OCI-M2 (cell line): Measurements from ENCODE around the gene CYP26A1.

Experiments used
- DNase-seq: peaks from one replicate; lab custom pipeline; 2025; ENCODE audit not compliant: unreplicated experiment; lab: John Stamatoyannopoulos, UW

The CYP26A1 gene

DNA sequence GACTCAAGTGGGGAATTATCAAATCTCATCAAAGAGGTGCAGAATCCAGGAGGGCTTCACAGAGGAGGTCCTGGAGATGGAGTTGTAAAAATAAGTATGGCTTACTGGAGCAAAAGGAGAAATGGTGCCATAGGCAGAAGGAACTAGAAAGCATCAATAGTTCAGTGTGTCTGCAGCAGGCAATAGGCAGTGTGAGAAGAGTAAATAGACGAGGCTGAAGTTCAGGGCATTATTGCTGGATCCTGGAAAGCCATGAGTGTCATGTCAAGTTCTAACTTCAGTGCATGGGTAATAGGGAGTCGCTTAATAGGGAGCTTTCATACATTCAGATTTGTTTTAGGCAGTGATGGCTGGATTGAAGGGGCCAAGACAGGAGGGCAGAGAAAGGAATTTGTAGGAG lies 39.3 kb downstream of the CYP26A1 start:
- DNase-seq = no peak

DNA sequence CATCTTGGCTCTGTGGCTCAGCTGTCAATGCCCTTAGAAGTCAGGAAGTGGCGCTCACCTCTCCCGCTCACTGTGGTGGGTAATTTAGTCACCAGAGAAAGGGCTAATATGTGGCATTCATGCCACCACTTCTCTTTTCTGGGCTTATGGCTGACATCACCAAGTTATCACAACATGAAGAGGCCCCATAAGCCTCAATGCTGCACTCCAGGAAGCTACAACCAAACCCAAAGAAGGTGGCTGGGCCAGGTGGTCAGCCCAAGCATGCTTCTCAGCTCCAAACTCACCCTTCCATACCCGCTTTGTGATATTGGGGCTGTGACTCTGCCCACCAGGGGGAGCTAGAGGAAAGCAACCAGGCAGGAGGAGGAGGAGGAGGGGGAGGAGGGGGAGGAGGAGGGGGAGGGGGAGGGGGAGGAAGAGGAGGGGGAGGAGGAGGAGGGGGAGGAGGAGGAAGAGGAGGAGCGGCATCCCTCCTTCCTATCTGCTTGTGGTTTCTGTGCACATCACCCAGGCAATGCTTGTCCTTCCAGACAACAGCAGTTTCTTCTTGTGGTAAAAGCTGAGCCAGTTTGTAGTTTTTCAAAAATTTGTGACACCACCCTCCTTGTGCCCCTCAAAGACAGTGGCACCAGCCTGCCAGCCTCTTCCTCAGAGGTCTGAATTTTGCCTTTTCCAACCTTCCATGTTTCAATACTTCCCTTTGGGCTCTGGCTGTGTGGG lies 42.1 kb downstream of the CYP26A1 start:
- DNase-seq = no peak

GRCh38 chr10:93121311-93121710 lies 47.6 kb downstream of the CYP26A1 start:
- DNase-seq = no peak

- DNase-seq = no peak
These were observed 50.1 kb downstream of the CYP26A1 start for GRCh38 chr10:93123766-93124165.

DNA sequence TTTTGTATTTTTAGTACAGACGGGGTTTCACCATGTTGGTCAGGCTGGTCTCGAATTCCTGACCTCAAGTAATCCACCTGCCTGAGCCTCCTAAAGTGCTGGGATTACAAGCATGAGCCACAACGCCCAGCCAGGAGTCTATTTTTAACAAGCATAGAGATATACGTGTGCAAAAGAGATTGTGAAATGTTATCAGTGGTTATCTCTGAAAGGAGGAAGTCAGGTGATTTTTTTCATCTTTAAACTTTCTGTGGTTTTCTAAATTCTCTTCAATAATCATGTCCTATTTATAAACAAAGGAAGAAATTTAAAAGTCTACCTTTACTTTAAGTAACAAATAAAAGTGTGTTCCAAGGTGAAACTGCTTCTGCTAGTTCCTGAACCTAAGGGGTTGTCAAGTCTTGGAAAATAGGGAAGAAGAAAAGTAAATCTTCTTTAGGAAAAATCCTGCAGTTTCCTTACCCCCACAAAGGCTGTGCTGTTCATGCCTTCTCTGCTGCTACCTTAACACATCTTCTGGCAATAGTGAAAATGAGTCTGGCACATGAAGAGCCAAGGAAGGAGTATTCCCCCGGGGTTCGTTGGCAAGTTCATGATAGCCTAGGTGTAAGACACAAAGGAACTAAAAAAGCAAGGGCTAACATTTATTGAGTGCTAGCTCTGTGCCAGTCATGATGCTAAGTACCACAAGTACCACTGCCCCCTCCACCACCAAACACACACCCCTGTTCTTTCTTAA lies 51.1 kb downstream of the CYP26A1 start:
- DNase-seq = no peak

GRCh38 chr10:93125966-93126365 lies 52.3 kb downstream of the CYP26A1 start:
- no peak for DNase-seq

GRCh38 chr10:93126483-93127052 lies 52.9 kb downstream of the CYP26A1 start:
- DNase-seq = no peak
